ENCODE measurements around the gene MELTF. TPM values are rescaled to one million over a fixed set of nuclear protein-coding genes. Genes with fewer than 3 reads are reported as not detected.

The MELTF gene
- total and polyA plus RNA-seq, 9 of the 15 experiments (the other 6 are each of a cell fraction or from before 2014, with no cell fraction given) = 0.35 to 10.5 (median 4.5) TPM

GRCh38 chr3:197031315-197032285, 2.0 kb upstream of the MELTF start (continued):
- TF ChIP-seq MGA (IDR thresholded peaks at IDR 0.05) (peak; percentile 90), KDM2B (CRISPR knock-in tag; IDR thresholded peaks at IDR 0.05) (no peak), EP300 (IDR thresholded peaks at IDR 0.05; ENCODE audit: low read length) (peak; percentile 86), ZNF511 (CRISPR knock-in tag; IDR thresholded peaks at IDR 0.05) (no peak)

Data from K562 (cell line).